ENCODE results near the gene ZDHHC19.
A peak's percentile ranks its signal among the peaks of the same experiment; 100 is the strongest.
"Not testable (repeated sequence)": the region's sequence is repeated elsewhere in the genome, so short reads cannot be mapped to it uniquely, and the experiment has no call there.

ZDHHC19 gene

GRCh38 chr3:196210673-196211556 lies at the start of gene ZDHHC19:
ZDHHC19 (minus strand) TSS chr3:196211400; CDS start chr3:196211315, 85 bp downstream.
- no peak for DNase-seq

GRCh38 chr3:196260784-196261183 lies 49.6 kb upstream of the ZDHHC19 start:
- no peak for DNase-seq

DNA sequence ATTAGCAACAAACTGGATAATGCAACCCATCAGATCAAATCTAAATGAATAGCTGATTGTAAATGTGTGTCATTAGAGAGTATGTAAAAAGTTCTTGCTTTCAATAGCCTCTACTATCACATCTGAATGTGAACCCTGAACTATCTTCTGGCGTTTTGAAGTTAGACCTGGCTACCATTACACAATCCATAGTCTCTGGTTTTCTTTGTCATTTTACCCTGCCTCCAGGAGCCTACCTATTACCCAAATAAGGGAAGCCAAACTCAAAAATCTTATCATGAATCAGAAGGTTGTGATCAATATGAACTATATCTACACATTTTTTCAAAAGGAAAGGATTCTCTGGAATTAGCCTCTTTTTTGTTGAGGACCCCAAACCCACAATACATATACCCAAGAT lies 44.6 kb upstream of the ZDHHC19 start:
- no peak for DNase-seq

DNA sequence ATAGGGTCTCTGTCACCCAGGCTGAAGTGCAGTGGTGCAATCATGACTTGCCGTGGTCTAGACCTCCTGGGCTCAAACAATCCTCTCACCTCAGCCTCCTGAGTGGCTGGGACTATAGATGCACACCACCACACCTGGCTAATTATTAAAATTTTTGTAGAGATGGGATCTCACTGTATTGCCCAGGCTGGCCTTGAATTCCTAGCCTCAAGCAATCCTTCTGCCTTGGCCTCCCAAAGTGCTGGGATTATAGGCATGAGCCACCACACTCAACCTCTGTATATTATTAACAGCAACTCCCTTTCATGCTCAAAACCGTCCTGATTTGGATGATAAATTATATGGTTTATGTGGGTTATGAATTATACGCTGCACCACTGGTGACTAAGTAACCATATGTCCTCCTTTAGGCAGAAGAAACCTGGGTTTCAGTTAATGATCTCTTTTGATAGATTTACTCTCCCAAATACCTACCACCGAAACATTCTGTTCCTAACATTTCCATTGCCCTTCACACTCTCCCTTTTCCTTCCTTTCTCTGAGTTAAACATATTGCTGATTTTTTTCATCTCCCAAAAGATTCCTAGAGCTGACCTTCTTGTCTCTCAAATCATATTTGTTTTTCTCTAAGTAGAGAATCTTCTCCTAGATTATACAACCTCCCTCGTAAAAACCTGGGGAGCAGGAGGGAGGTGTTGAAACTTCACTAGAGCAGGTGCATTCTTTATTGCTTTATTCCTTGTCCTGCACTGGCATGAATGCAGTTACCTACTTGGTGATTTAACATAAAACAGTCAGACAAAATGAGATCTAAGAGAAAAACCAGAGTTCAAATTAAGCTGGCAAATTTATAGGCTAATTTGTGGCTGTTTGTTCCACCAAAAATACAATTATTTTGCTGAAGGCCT lies 43.4 kb upstream of the ZDHHC19 start:
- DNase-seq = no peak

- no peak for DNase-seq
These were observed 40.7 kb upstream of the ZDHHC19 start for GRCh38 chr3:196251918-196252317.

DNA sequence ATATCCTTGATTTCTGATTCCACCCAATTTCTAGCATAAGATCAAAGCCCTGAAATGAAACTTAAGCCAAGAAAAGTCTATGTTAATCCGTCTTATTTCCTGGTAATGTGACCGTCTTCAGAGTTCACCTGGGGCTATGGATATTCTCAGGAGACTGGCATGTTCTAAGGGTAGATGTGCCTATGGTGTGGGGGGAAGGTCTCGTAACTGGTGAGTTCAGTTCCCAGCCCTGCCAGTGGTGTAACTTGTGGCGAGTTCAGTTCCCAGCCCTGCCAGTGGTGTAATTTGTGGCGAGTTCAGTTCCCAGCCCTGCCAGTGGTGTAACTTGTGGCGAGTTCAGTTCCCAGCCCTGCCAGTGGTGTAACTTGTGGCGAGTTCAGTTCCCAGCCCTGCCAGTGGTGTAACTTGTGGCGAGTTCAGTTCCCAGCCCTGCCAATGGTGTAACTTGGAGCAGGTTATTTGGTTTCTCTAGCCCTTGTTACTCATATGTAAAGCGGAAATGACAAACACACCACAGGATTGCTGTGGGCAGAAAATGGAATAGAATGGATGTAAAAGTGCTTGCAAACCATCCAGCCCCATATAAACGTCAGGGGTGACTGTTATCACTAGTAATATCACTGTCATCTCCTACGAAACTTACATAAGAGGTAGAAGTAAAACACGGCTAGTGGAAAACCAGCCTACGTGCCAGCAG lies 35.6 kb upstream of the ZDHHC19 start:
- DNase-seq = no peak

DNA sequence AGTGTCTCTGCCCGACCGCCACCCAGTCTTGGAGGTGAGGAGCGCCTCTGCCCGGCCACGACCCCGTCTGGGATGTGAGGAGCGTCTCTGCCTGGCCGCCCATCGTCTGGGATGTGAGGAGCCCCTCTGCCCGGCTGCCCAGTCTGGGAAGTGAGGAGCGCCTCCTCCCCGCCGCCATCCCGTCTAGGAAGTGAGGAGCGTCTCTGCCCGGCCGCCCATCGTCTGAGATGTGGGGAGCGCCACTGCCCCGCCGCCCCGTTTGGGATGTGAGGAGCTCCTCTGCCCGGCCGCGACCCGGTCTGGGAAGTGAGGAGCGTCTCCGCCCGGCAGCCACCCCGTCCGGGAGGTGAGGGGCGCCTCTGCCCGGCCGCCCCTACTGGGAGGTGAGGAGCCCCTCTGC lies 33.0 kb upstream of the ZDHHC19 start:
- not testable (repeated sequence) for DNase-seq

DNA sequence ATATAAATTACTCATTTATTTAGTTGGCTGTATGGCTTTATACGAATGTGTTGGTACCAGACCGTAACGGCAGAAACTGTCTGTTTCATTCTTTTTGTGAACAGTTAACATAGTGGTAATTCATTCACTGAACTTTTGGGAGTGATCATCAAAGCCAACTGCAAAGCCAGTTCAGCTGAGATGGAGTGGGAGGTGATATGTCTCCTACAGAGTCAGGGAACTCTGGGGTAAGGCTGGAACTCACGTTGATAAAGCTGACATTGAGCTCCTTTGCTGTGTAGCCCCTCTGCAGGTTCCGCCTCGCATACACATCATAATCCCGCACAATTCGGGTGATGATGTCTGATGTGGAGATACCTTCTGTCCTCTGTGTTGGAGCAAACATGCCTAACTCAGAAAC lies 30.5 kb upstream of the ZDHHC19 start:
- no peak for DNase-seq

DNA sequence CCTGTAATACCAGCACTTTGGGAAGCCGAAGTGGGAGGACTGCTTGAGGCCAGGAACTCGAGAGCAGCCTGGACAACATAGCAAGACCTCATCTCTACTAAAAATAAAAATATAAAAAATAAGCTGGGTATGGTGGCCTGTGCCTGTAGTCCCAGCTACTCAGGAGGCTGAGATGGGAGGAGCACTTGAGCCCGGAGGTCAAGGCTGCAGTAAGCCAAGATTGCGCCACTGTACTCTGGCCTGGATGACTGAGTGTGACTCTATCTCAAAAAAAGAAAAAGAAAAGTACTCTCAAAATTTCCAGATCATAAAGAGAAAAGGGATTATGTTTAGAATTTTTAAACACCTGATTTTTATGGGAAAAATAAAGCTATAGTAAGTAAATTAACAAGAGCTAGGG lies 29.2 kb upstream of the ZDHHC19 start:
- no peak for DNase-seq

DNA sequence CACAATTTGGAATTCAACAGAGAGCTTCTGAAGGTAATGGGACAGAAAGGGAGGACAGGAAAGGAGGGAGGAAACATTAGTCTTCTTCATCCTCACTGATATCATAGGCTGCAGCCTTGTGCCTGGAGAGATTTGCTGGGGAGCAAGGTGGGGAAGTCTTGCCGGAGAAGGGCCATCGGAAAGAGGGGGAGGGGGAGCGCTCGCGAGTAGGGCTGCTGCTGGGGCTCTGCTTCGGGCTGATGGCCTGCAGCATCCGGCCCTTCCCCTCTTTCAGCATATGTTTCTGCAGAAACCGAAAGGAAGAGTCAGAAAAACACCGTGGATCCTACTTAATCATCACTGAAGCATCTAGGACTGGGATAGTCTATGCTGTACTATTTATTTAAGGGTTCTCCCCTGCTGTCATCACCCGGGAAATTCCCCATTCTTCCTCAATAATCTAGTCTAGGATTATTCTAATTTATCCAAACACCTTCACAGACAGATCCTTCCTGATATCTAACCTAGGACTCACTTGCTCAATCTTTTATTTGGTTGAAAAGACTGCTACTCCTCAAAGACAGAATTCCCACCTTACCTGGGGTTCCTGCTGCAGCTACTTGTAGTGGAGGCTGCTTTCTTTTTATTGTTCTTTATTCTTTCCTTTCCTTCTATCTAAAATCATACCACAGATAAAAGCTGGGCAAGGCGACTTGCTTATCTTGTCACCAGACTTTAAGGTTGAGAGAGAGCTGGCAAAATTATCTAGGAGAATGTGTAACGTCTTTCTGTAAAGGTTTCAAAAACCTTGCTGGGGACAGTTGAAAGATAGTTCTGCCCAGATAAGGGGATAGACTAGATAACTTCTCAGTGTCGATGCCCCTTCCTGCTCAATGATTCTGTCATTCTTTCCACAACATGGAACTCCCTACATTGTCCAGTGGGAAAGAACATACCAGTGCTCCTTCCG lies 27.7 kb upstream of the ZDHHC19 start:
- DNase-seq = no peak

DNA sequence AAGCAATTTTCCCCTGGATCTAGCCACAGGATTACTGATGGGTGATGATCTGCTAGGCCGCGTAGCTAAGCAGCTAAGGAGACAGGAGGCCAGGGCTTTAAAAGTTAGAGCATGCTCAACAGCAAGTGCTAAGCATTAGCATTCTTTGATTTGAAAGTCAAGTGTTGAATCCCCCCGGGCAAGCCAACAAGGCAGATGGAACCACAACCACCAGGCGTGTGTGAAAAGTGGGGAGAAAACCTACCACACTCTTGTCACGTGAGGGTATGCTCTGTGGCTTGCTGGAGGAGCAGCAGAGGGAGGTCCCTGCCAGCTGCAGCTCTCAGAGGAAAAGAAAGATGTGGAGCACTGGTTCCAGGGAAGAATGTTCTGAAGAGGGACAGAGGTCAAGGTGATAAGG lies 26.0 kb upstream of the ZDHHC19 start:
- DNase-seq = no peak

DNA sequence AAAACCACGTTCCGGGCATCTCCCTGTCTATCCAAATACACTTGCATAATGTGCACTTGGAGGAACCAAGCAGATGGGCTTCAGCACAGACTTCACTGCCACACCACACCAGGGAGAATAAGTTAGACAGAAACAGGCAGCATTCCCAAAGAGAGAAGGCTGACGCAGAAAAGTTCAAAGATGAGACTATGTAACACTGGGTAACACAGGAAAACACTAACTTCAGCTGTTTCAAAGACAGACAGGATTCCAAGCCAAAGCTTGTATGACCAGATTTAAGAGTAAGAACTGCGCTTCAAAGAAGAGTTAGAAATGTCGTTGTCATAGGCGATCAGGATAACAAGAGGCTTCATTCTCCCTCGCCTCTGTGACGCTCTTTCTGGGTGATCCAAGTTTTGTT lies 25.0 kb upstream of the ZDHHC19 start:
- DNase-seq = no peak

DNA sequence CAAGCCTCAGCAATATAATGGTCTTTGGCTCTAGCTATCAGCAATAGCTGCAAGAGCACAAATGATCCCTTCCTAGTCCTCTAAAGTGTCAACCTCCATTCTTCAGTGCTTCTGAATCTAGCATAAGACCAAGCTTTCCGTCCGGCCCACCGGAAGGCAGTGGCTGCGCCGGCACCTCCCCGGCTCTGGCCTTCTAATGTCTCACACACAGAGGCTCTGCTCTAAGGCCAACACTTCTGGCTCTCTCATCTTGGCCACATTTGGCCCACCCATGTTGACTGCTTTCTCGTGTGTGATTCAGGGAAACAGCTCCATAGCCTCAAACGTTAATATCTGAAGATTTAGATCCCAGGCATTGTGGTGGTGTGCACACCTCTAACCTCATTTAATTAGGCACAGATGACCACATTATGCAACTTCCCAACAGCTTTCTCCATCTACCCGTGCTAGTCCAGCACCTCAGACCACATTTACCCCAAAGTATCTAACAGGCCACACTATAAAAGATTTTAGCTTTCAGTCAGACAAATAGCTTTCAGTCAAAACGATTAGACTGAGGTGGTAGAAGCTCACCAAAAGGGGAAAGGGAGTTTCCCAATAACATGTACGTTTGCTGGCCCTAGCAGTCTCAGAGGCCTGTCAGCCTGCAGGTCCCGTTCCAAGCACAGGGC lies 24.4 kb upstream of the ZDHHC19 start:
- DNase-seq = no peak

DNA sequence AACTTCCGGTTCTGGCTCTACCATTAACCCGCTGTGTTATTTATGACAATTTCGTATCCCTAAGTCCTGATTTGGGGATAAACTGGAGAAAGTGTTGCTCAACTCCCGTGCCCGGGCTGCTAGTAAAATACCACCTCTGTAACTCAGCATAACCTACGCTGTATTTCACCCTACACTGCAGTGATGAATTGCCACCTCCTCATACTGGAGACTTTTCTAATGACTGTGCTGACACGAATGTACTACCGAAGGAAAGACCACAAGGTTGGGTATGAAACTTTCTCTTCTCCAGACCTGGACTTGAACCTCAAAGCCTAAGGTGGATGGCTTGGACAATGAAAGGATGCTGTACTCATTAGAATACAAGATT lies 21.7 kb upstream of the ZDHHC19 start:
- DNase-seq = no peak

- no peak for DNase-seq
These were observed 21.1 kb upstream of the ZDHHC19 start for GRCh38 chr3:196232154-196232881.

- DNase-seq = peak; percentile 81
These were observed 16.7 kb upstream of the ZDHHC19 start for GRCh38 chr3:196227629-196228493.

- no peak for DNase-seq
These were observed 15.9 kb upstream of the ZDHHC19 start for GRCh38 chr3:196227121-196227561.

DNA sequence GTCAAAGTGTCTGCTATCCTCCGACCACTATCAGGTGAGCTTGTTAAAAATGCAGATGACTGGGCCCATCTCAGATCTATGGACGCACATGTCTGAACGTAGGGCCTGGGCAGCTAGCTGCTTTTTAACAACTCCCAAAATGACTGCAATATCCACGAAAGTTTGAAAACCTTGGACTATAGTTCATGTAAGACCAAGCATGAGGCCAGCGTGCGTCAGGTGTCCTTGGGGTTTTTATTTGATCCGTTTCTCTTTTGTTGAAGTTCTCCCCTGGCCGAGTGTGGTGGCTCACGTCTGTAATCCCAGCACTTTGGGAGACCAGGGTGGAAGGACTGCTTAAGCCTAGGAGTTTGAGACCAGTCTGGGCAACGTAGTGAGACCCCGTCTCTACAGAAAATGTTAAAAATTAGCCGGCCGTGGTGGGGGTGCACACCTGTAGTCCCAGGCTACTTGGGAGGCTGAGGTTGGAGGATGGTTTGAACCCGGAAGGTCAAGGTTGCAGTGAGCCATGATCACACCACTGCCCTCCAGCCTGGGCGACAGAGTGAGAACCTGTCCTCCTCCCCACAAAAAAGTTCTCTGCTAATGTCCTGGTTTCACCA lies 14.7 kb upstream of the ZDHHC19 start:
- DNase-seq = no peak

DNA sequence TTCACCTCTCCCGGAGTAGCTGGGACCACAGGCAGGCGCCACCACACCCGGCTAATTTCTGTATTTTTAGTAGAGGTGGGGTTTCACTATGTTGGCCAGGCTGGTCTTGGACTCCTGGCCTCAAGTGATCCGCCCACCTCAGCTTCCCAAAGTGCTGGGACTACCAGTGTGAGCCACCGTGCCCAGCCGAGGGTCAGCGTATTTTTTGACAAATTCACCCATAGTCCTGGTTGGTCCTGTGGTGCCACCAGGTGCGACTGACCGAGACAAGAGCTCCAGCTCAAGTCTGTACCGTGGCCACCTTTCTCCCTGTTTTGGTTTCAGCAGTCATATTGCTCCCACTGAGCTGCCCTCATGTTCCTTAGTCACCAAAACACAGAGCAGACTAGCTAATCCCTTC lies 13.9 kb upstream of the ZDHHC19 start:
- no peak for DNase-seq

All from islet precursor cell (in vitro differentiated cells).